IPS DF 6.9 (cell line): ENCODE data around the gene TSPOAP1.

Experiments used
- DNase-seq: peaks from one replicate; pipeline ENCODE4 v3.0.0-alpha.2; 2013; ENCODE audit warnings: low read depth, low spot score
- H3K27ac ChIP-seq: one replicate; pipeline ENCODE4 v1.5.1; 2013; ENCODE audit warnings: low read length, control low read depth
- H3K27me3 ChIP-seq: 2 replicates; pipeline ENCODE4 v1.6.1; 2013; ENCODE audit warnings: mild to moderate bottlenecking, low read length; ENCODE audit not compliant: control insufficient read depth, insufficient read depth
- H3K36me3 ChIP-seq: 2 replicates; pipeline ENCODE4 v1.6.1; 2013; ENCODE audit warnings: low read length; ENCODE audit not compliant: control insufficient read depth, insufficient read depth
- H3K4me1 ChIP-seq: 2 replicates; pipeline ENCODE4 v1.6.1; 2013; ENCODE audit warnings: low read length; ENCODE audit not compliant: control insufficient read depth, insufficient read depth
- H3K4me3 ChIP-seq: 2 replicates; pipeline ENCODE4 v1.5.1; 2013; ENCODE audit warnings: mild to moderate bottlenecking, low read length
- H3K9me3 ChIP-seq: 2 replicates; pipeline ENCODE4 v1.6.1; 2013; ENCODE audit warnings: low read length, inconsistent platforms; ENCODE audit not compliant: control insufficient read depth, insufficient read depth
- WGBS: extraction: QIAGEN DNeasy Blood & Tissue Kit; methylation state at CpG from one replicate; pipeline ENCODE4 v1.1.7; 2013; ENCODE audit warnings: mixed read lengths, missing lambda C conversion rate; ENCODE audit not compliant: insufficient read length, insufficient coverage; 5-methylcytosine and 5-hydroxymethylcytosine counted together

The TSPOAP1 gene

DNA sequence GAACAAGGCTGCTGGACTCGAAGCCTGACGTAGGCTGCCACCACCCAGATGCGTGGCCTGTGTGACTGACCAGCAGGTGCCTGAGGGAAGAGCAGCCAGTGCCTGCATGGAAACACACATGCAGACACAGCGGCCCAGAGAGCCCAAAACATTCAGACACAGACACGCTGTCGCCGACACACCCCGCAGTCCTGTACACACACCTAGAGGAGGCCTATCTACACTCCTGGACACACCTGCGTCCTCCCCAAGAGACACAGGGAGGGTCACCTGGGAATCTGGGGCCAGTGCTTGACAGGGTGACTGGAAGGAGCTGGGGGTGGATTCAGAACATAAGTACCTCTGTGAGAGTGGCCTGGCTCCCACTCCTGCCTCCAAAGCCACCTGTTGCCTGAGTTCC lies 6.1 kb upstream of the TSPOAP1 start:
- peaks cover 23% of the 10 kb centered on the region for H3K4me1 ChIP-seq
- no peaks in the 10 kb centered on the region for H3K9me3 ChIP-seq
- WGBS, result no CpG with 5 or more reads among the region's 9 CpGs
- no peaks in the 10 kb centered on the region for H3K36me3 ChIP-seq
- H3K4me3 ChIP-seq, result no peak overlapping the region
- H3K27me3 ChIP-seq, result no peaks in the 10 kb centered on the region
- H3K27ac ChIP-seq, result no peak overlapping the region
- no peak for DNase-seq

DNA sequence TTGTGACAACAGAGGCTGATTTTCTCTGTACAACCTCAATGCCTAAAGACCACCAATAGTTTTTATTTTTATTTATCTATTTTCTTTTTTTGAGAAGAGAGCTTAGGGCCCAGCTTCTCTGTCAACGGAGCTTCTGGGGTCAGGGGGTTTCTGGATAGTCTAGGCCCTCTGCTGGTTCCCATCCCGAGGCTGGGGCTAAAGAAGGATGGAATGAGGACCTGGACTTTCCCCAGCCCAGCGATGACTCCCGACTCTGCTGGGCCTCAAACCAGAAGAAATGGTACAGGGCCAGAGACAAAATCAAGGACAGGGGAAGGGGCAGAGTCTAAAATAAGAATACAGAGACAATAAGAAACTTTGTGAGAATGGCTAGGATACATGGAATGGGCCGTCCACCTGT lies 5.7 kb upstream of the TSPOAP1 start:
- DNase-seq, result no peak
- peaks cover 23% of the 10 kb centered on the region for H3K4me1 ChIP-seq
- H3K27me3 ChIP-seq, result no peaks in the 10 kb centered on the region
- H3K27ac ChIP-seq, result no peak overlapping the region
- no peak overlapping the region for H3K4me3 ChIP-seq
- WGBS, result no CpG with 5 or more reads among the region's 5 CpGs
- H3K9me3 ChIP-seq, result no peaks in the 10 kb centered on the region
- H3K36me3 ChIP-seq, result no peaks in the 10 kb centered on the region

DNA sequence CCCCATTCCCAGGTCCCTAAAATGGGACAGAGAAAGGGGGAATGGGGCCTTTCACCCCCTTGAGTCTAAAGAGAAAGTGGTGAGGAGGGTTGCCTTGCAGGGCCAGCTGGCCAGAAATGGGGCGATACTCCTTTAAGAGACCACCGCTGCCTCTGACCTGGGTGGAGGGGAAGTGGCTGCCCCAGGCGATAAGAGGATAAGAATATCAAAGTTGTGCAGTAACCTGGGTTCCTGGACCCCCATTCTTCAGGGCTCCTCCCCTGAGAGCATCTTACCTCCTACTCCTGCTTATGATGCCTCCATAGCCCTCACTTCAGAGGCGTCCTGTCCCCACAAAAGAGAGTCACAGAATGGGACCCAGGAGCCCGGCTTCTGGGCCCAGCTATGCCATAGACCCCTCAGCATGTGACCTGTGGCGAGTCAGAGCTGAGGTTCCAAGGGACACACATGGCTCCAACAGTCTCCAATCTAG lies 5.2 kb upstream of the TSPOAP1 start:
- no peak overlapping the region for H3K4me3 ChIP-seq
- H3K36me3 ChIP-seq, result no peaks in the 10 kb centered on the region
- no peaks in the 10 kb centered on the region for H3K9me3 ChIP-seq
- WGBS, result no CpG with 5 or more reads among the region's 6 CpGs
- no peaks in the 10 kb centered on the region for H3K27me3 ChIP-seq
- DNase-seq, result no peak
- H3K4me1 ChIP-seq, result peaks cover 24% of the 10 kb centered on the region
- no peak overlapping the region for H3K27ac ChIP-seq

DNA sequence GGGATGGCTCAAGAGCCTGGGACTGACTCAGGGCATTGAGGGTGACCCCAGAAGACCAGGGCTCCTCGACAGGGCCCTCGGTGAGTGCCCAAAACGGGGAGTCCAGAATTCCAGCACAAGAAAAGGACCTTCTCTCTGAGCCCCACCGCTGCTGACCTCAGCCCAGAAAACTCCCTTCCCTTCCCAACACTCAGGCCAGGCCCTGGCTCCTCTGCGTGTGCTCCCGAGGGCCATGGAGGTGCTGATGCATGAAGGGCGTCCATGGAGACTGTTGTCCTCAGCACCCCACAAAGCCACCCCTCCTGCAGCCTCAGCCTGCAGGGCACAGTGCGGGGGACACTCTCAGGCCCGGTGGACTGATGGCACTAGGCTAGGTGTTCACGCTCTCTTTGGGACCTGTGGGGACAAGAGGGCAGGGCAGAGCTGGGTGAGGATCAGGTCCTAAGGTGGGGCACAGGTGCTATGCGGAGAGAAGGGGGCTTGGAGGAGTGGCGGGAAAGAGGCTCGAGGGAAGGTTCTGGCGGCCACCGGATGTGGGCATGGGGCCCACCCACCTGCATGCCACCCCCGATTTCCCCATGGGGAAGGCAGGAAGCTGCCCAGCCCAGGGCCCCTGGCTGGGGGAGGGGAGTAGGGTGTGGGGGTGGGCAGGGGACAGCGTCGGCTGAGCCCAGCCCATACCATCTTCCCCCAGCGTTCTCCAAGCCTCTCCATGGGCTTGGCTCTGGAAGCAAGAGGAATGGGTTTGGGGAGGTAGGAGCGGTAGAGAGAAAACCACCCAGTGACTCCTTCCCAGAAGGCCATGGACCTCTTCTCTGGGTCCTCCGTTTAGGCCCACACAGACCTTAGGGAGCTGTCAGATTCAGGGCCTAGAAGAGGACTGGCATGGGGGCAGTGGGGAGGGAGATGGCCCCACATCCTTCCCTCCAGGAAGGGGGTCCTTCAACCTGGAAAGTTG lies 4.5 kb upstream of the TSPOAP1 start:
- no peaks in the 10 kb centered on the region for H3K36me3 ChIP-seq
- no CpG with 5 or more reads among the region's 21 CpGs for WGBS
- DNase-seq, result no peak
- no peaks in the 10 kb centered on the region for H3K9me3 ChIP-seq
- H3K4me3 ChIP-seq, result no peak overlapping the region
- no peak overlapping the region for H3K27ac ChIP-seq
- H3K4me1 ChIP-seq, result peaks cover 21% of the 10 kb centered on the region
- no peaks in the 10 kb centered on the region for H3K27me3 ChIP-seq

DNA sequence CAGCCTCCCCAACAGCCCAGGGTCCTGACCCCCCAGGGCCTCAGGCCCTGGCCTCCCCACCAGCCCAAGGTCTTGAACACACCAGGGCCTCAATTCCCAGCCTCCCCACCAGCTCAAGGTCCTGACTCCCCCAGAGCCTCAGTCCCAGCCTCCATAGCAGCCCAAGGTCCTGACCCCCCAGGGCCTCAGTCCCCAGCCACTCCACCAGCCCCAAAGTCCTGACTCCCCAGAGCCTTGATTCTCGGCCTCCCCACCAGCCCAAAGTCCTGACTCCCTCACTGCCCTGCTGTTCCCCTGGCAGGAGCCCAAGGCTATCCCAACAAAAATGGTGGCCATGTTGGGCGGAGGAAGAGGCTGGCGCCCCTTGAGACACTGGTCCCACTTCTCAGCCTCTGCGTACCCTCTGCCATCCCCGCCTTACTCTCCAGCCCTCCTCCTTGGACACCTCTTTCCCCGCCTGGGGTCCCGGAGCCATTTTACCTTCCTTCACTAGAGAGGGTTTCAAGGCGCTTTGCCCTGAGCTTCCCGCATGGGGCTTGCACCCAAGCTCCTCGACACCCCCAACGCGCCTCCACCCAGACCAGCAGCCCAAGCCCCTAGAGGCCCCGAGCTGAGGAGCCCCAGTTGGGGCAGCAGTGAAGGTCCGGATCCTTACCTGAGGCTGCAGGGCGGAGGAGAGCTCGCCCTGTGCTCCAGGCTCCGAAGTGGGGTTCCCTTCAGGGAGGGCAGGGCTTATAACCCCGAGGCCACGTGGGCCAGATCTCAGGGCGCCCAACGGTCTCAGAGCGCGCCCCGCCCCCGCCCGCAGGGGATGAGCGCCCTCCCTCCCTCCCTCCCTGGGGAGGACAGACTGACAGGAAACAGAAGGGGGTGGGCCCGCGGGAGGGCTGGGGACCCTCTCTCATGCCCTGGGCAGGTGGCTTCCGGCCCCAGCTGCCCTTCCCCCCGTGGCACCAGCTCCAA lies 3.5 kb upstream of the TSPOAP1 start:
- Histone ChIP-seq H3K9me3 (no peaks in the 10 kb centered on the region), H3K36me3 (no peaks in the 10 kb centered on the region), H3K4me3 (no peak overlapping the region), H3K27ac (no peak overlapping the region), H3K27me3 (no peaks in the 10 kb centered on the region), H3K4me1 (peaks cover 15% of the 10 kb centered on the region)
- no peak for DNase-seq
- WGBS, result no CpG with 5 or more reads among the region's 31 CpGs

DNA sequence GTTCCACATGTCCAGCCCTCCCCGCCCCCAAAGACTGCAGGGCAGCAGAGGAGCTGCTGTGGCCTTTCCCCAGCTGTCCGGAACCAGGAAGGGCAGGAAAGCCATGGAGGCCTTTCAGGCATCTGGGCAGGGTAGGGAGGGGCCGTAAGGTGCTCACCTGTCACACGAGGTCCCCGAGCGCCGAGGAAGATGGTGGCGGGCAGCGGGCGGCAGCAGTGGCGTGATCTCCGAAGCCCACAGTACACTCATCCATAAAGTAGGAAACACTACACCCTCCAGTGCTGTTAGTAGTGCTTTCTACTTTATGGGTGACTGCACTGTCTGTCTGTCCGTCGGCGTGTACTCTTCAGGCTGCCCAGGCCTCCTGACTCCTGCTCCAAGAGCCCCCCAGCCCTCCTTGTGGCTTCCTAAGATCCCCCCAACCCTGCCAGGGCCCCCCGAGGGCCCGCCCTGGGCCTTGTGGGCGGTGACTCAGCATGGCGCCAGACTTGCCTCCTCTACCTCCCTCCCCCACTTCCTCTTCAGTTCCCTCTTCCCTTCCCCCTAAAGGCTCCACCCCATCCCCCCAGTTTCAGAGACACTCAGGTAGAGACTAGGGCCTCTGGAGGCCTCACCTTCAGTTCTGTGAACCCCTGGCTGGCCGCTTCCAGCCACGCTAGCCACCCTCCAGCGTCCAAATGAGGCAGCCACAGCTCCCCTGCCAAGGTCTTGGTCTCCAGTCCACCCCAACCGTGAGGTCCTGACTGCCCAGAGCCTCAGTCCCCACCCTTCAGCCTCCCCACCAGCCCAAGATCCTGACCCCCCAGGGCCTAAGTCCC lies 2.6 kb upstream of the TSPOAP1 start:
- DNase-seq, result no peak
- Histone ChIP-seq H3K4me3 (no peak overlapping the region), H3K9me3 (no peaks in the 10 kb centered on the region), H3K36me3 (no peaks in the 10 kb centered on the region), H3K27ac (no peak overlapping the region), H3K27me3 (no peaks in the 10 kb centered on the region), H3K4me1 (peaks cover 15% of the 10 kb centered on the region)
- WGBS, result no CpG with 5 or more reads among the region's 23 CpGs

DNA sequence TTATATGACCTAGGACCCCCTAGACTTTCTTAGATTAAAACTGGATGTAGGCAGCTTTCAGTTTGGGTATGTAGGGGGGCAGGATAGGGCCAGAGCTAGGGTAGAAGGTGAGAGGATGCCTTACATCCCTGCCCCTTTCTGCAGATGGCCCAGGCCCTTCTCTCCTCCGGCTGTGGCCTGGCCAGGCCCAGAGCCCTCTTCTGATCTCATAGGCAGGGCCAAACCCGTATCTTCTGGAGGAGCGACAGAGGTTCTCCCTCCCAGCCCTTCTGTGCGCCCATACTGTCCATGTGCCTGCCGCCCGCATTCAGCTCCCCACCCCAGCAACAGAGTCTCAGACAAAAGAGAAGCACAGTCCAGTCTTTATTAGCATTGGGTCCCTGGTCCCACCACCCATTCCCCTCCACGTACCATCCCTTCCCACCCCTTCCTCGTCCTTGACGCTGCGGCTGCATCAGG lies 2.0 kb upstream of the TSPOAP1 start:
- Histone ChIP-seq H3K4me1 (peaks cover 15% of the 10 kb centered on the region), H3K27ac (no peak overlapping the region)
- no peak for DNase-seq

DNA sequence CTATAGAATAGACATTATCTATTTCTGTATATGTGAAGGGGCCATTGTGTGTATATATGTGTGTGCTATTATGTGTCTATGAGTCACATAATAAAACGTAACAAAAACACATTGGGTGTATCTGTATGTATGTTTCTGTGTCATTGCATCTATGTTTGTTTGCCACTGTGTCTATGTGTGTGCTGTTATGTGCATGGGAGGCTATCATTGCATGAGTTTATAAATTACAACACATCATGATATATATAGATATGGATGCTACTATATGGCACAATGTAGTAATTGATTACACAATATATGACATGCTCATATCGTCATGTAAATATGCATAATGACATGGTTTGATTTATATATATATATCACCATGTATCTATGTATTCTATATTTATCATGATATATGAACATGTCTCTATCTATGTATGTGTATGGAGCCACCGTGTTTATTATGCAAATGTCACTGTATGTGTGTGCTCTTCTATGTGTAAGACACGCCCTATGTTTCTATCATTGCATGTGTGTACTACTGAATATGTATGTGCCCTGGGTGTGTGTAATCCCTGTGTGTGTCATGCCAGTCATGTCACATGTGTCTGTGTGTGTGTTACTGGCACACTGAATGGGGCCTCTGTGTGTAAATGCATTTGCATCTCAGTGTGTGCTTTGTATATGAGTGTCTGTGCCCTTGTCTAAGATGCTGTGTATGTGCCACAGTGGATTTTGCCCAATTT lies 1.4 kb upstream of the TSPOAP1 start:
- H3K9me3 ChIP-seq, result no peaks in the 10 kb centered on the region
- no peak for DNase-seq
- H3K4me1 ChIP-seq, result peaks cover 16% of the 10 kb centered on the region
- H3K27me3 ChIP-seq, result no peaks in the 10 kb centered on the region
- H3K36me3 ChIP-seq, result no peaks in the 10 kb centered on the region
- no peak overlapping the region for H3K4me3 ChIP-seq
- H3K27ac ChIP-seq, result no peak overlapping the region
- no CpG with 5 or more reads among the region's 4 CpGs for WGBS

More for the DNA sequence above, 2.0 kb upstream of the TSPOAP1 start:
- Histone ChIP-seq H3K9me3 (no peaks in the 10 kb centered on the region), H3K4me3 (no peak overlapping the region), H3K36me3 (no peaks in the 10 kb centered on the region), H3K27me3 (no peaks in the 10 kb centered on the region)
- no CpG with 5 or more reads among the region's 10 CpGs for WGBS

DNA sequence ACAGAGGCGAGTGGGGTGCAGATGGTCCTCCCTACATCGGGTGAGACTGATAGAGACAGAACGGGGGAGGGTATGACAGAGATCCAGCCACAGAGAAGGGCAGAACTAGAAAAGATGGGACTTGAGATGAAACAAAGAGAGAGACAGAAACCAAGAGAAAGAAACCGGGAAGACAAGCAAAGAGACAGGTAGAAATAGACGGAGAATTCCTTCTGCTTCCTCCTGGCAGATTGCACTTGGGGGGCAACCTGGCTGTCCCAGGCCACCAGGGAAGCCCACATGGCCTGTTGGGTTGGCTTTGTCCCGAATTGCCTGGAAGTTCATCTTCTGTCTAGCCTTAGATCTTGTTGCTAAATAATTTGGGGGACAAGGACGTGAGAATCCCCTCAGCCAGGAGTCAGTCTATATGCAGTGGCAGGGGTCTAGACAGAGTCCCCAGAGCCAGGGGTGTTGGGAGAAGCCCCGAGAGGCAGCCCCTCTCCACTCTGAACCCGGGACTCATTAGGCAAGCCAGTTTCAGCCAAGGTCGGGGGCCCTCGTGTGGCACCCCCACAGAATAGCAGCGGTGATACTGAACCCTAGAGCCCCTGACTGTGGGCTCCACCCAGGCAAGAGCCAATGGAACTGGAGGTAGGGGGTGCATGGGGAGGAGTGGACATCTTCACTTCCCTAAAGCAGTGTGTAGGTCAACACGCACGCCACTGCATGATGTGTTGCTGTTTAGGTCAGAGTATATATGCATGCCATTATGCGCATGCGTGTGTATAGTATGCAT lies 627 bp upstream of the TSPOAP1 start:
- H3K4me1 ChIP-seq, result peaks cover 19% of the 10 kb centered on the region

More for the DNA sequence above, 627 bp upstream of the TSPOAP1 start:
- no peak overlapping the region for H3K27ac ChIP-seq
- no peaks in the 10 kb centered on the region for H3K36me3 ChIP-seq
- H3K9me3 ChIP-seq, result no peaks in the 10 kb centered on the region
- H3K4me3 ChIP-seq, result no peak overlapping the region
- WGBS, result no CpG with 5 or more reads among the region's 16 CpGs
- H3K27me3 ChIP-seq, result no peaks in the 10 kb centered on the region
- DNase-seq, result no peak
